Stimulated activated CD8-positive, alpha-beta memory T cell treated with anti-CD3 and anti-CD28 coated beads, Interleukin-4, amount 100 ng/mL, for 48 hours (primary cell): ENCODE measurements around the gene GGNBP2.
"Not testable (repeated sequence)": the region's sequence is repeated elsewhere in the genome, so short reads cannot be mapped to it uniquely, and the experiment has no call there.

Source experiments
- DNase-seq: peaks from one replicate; pipeline ENCODE4 v3.0.0-alpha.2; 2020

The GGNBP2 gene

GRCh38 chr17:36602030-36602748 lies 57.5 kb downstream of the GGNBP2 start:
- peak; percentile 46 for DNase-seq

DNA sequence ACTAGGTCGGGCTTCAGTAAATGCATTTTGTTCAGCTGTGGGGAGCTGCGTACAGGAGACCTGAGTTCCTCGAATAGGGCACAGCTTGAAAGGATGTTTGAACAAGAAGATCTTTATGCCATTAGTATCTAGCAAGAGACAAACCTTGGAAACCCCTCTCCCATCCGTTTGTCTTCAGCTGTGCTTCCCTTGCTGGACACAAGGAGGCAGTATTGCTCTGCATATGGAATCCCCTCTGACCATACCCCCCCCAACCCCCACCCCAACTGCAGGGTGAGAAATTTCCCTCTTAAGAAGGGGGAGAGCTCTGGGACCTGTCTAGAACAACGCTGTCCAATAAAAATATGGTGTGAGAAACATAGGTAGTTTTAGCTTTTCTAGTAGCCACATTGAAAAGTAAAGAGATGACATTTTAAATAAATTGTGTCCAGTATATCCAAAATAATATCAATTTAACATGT lies 58.2 kb downstream of the GGNBP2 start:
- peak; percentile 76 for DNase-seq

DNA sequence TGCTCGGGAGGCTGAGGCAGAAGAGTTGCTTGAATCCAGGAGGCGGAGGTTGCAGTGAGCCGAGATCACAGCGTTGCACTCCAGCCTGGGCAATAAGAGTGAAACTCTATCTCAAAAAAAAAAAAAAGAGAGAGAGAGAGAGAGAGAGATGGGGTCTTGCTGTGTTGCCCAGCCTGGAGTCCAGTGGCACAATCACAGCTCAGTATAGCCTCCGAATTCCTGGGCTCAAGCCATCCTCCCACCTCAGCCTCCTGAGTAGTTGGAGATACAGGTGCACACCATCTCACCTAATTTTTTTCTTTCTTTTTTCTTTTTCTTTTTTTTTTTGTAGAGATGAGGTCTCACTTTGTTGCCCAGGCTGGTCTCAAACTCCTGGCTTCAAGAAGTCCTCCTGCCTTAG lies 60.3 kb downstream of the GGNBP2 start:
- DNase-seq, result not testable (repeated sequence)

- no peak for DNase-seq
Measured at GRCh38 chr17:36608280-36608679, 63.6 kb downstream of the GGNBP2 start.

DNA sequence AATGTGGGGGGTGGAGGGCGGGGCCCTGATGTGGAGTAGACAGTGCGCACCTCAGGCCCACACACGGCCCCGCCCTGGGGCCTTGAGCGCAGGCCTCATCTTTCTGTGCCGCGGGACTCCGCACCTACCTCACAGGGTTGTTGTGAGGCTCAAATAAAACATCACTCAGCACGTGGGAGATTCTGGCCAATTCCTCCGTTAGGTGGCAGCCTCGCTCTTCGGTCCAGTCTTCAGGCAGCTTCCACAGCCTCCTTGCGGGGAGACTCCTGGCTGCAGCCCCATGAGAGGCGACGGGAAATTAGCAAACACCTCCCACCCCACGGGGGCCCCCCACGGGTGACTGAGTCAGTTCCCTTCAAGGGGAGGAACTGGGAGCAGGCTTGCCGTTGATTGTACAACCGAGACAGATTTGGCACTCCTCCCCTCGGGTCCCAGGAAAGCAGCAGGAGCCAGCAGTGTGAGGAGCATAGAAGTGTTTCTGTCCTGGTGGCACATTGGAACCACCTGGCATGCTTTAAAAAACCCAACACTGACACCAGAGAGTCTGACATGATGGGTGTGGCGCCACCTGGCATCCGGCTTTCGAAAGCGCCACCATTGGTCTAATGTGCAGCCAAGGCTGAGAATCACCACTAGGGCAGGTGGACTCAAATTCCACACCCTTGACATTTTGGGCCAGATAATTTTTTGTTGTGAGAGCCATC lies 64.2 kb downstream of the GGNBP2 start:
- no peak for DNase-seq

DNA sequence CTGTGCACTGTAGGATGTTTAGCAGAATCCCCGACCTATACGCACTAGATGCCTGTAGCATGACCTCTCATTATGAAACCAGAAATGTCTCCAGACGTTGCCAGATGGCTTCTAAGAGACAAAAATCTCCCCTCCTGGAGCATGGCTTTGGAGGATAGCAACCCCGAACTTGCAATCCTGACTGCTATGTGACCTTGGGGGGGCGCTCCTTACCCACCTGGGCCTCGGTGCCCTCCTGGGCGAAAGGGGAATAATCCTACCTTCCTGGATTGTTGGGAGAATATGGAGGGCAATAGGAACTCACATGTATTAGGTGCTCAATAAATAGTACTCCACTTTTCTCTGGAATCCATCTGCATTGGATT lies 64.8 kb downstream of the GGNBP2 start:
- DNase-seq, result no peak

- DNase-seq, result no peak
Measured at GRCh38 chr17:36610474-36610873, 65.8 kb downstream of the GGNBP2 start.

- no peak for DNase-seq
Measured at GRCh38 chr17:36611345-36612072, 66.8 kb downstream of the GGNBP2 start.

GRCh38 chr17:36612323-36612722 lies 67.6 kb downstream of the GGNBP2 start:
- DNase-seq, result no peak

- DNase-seq, result no peak
Measured at GRCh38 chr17:36613155-36613554, 68.4 kb downstream of the GGNBP2 start.

GRCh38 chr17:36614081-36614480 lies 69.4 kb downstream of the GGNBP2 start:
- DNase-seq, result no peak

- no peak for DNase-seq
Measured at GRCh38 chr17:36614933-36615332, 70.2 kb downstream of the GGNBP2 start.

DNA sequence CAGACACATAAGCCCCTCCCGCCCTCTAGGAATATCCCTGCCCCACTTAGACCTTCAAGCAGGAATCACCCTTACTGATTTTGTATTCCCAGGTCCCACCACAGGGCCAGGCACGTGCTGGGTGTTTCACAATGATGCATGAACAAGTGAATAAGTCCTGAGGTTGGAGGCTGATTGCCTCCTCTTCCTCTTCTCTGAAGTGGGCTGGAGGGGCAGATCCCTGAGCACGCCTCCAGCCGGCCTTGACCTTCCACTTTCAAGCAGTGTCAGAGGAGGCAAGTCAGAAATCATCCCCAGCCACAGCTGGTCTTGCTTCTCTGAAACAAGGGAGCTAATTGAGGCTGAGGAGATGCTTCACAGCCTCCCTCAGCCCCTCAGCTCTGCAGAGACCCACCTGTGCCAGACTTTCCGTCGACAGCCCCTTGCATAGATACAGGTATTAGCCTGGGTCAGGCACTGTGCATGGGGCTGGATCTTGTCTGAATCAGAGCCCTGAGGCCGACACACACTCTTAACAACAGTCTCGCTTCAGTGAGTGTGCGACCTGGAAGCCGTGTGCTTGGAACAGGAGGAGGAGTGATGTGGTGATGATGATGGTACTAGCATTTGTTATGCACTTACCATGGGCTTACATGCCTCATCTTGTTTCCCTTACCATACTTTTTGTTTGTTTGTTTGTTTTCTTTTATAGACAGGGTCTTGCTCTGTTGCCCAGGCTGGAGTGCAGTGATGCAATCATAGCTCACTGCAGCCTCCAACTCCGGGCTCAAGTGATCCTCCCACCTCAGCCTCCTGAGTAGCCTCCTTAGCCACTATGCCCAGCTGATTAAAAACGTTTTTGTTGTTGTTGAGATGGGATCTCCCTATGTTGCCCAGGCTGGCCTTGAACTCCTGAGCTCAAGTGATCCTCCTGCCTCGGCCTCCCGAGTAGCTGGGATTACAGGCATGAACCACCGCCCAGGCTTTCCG lies 71.6 kb downstream of the GGNBP2 start:
- DNase-seq, result no peak

- DNase-seq, result no peak
Measured at GRCh38 chr17:36617773-36618172, 73.1 kb downstream of the GGNBP2 start.

GRCh38 chr17:36623281-36623680 lies 78.6 kb downstream of the GGNBP2 start:
- no peak for DNase-seq

DNA sequence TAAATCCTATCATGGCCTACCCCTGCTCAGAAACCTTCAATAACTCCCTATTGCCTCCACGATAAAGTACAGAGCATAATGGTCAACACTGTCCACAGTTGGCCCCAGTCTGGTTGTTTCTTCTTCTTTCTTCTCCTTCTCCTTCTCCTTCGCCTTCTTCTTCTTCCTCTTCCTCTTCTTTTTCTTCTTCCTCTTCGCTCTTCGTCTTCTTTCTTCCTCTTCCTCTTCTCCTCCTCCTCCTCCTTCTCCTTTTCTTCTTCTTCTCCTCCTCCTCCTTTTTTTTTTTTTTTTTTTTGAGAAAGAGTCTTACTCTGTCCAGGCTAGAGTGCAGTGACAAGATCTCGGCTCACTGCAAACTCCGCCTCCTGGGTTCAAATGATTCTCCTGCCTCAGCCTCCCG lies 80.5 kb downstream of the GGNBP2 start:
- DNase-seq, result no peak

DNA sequence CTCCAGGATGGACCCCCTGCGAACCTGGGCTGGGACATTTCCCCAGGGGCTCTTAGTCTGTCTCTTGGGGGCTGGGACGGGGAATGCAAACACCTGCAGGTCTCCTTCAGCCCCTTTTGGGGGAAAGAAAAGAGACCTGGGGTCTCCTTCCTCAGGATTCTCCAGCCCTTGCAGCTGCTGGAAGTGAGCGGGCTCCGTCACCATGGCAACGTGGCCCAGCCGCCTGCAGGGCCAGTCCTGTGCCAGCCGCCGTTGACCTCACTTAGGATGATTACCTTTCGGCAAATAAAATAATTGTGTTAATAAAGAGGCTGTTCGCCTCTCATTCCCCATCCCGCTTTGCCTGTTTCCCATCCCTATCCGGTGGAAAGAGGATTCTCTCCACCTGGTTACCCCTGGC lies 82.4 kb downstream of the GGNBP2 start:
- DNase-seq, result no peak

DNA sequence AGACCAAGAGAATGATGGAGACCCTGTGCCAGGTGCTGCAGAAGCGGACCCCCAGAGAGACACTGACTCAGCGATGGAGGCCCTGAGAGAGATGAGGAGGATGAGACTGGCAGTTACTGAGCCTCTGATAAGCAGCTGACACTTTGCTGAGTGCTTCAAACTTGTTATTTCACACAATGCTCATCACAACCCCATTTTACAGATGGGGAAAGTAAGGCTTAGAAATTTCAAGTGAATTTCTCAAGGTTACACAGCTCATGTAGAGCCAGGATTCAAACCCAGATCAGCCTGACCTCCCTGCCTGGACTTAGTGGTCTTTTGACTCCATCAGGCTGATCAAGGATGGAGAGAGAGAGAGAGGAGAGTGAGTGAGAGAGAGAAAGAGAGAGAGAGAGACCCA lies 83.9 kb downstream of the GGNBP2 start:
- no peak for DNase-seq

DNA sequence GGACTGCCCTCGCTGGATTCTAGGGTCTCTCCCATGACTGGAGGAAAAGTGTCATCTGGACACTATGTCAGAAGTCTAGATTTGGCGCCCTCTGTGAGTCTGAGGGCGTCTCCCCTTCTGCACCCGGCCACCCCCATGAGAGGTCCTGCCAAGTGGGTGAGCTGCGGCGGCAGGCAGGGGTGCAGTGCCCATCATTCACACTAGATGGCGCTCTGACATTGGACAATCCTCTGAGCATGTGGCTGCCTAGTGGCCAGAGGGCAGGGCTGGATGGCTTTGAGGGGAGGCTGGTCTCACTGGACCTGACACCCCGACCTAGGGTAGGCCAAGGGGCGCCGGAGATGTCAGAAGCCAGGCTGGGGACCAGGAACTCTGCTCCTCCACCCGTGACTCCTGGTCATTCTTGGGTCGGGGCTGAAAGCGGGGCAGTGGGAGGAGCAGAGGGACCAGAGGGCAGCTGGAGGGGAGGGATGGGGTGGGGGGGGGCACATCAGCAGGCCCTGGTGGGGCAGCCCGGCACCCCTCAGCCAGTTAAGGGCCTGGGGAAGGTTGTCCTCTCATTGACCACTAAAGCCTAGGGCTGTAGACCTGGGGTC lies 84.6 kb downstream of the GGNBP2 start:
- peak; percentile 92 for DNase-seq

GRCh38 chr17:36629970-36630502 lies 85.3 kb downstream of the GGNBP2 start:
- no peak for DNase-seq

DNA sequence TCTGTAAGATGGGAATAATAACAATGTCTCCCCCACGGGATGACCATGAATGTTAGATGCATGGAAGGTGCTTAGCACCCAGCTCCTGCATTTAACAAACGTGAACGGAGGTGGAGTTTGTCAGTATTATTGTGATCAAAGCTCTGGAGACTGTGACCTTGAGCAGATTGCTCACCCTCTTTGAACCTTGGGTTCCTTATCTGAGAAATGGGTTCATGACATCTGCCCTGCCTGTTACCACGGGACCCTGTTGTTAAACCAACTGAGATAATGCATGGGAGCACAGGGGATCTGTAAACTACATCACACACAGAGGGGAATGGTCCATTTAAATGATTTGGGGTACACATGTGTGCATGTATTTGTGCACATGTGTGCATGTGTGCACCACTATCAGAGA lies 86.3 kb downstream of the GGNBP2 start:
- no peak for DNase-seq
